T47D (cell line): Measurements from ENCODE around the gene KCNT1.

Experiments
- DNase-seq, 2 experiments: peaks; one replicate each; pipeline versions ENCODE4 v3.0.0 to v3.0.0-alpha.2; 2011 to 2012; ENCODE audit warnings: low read depth in 1 of 2, low spot score in 1 of 2
- JUND ChIP-seq: IDR thresholded peaks from 2 replicates; pipeline ENCODE4 v1.6.1; 2012; ENCODE audit warnings: low read depth
- in situ Hi-C: cut with HindIII; loops from 2 replicates; pipeline ENCODE4 v1.10.0; 2016; ENCODE audit warnings: low sequenced_read_pairs, low pct_unique_long_range_greater_than_20kb

KCNT1 gene

GRCh38 chr9:135680056-135680455 lies 21.9 kb upstream of the KCNT1 start:
- DNase-seq, result no peak
- in situ Hi-C loops, result no loop called here
- TF ChIP-seq JUND, result no peak

GRCh38 chr9:135681161-135681560 lies 20.8 kb upstream of the KCNT1 start:
- DNase-seq, result no peak
- TF ChIP-seq JUND, result no peak
- in situ Hi-C loops, result no loop called here

GRCh38 chr9:135683401-135684034 lies 18.5 kb upstream of the KCNT1 start:
- no peak for TF ChIP-seq JUND
- no peak for DNase-seq
- in situ Hi-C loops, result no loop called here

DNA sequence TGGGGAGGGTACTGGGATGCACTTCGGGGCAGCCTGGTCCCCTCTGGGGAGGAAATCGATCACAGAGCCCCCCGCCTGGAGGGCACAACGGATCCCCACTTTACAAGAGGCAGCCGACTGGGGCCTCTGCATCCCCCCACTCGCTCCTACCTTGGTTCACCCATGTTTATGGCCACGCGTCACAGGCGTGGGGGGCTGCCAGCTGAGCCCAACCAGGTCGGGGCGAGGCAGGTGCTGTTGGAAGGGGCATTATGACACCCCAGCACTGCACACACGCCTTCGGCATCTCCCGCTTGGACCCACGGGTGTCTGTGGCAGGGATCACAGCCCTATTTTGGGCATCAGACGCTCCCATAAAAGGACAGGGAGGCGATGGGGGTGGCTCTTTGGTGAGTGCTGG lies 17.3 kb upstream of the KCNT1 start:
- DNase-seq, result no peak
- no peak for TF ChIP-seq JUND
- in situ Hi-C loops, result no loop called here

- in situ Hi-C loops, result no loop called here
- no peak for DNase-seq
- TF ChIP-seq JUND, result no peak
These were observed 14.8 kb upstream of the KCNT1 start for GRCh38 chr9:135687216-135687615.

DNA sequence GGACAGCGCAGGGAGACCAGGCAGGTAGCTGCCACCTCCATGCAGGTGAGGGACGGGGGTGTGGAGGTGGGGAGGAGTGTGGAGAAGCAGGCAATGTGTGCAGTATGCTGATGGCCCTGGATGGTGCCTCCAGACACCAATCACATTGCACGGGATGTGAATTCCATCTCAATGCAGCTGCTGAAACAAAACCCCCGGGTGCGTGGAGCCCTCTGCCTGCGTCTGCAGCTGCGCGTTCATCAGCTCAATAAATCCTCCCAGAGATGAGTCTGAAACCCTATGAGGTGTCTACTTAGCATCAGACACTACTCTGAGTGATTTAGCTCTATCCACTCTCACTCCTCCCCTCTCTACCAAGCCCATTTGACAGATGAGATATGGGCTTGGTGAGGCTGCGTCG lies 13.0 kb upstream of the KCNT1 start:
- no peak for DNase-seq
- in situ Hi-C loops, result no loop called here
- TF ChIP-seq JUND, result no peak

DNA sequence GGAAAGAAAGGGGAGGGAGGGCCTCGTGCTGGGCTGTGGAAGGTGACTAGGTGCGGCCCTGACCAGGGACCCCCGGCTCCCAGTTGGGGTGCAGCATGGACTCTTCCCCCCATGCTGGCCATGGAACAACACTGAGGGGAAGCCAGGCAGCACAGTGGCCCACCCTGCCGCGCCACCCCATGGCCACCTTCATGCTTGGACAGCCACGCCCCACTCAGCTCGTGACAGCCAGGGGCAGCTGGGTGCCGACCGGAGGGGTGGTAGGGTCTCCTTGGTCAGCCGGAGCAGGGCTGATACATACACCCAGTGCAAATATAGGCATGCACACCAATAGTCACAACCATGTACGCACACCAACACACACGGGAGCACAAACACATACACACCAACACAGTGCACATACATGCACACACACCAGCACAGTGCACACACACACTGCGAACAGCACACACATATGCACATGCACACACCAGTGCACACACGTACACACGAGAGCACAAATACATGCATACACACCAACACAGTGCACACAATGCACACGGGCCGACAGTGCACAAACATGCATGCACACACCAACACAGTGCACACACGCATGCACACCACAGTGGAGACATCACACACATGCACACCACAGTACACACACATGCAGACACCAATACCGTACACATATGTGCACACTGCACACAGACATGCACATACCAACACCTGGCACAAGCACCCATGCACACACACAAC lies 11.0 kb upstream of the KCNT1 start:
- DNase-seq, result no peak
- in situ Hi-C loops, result no loop called here
- TF ChIP-seq JUND, result no peak

- no peak for DNase-seq
- in situ Hi-C loops, result no loop called here
- no peak for TF ChIP-seq JUND
These were observed 9.6 kb upstream of the KCNT1 start for GRCh38 chr9:135692410-135692809.

DNA sequence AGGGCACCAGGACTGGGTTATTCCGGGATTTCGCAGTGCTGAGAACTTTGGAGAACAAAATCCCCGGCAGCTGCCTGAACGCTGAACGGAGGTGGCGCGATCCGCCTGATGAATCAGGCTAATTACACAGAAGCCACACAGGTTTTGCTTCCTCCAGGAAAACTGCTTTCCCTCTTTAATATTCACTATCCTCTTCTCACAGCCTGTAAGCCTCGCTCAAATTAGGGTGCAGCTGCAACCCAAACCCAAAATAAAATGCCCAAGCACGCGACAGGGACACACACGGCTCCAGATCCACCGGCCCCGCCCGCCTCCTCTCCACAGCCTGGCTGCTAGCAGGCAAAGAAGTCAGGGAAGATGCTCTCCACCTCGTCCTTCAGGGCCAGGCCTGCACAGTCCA lies 8.7 kb upstream of the KCNT1 start:
- in situ Hi-C loops, result no loop called here
- peak in 1 of 2 experiments; percentile 60 for DNase-seq
- TF ChIP-seq JUND, result no peak

DNA sequence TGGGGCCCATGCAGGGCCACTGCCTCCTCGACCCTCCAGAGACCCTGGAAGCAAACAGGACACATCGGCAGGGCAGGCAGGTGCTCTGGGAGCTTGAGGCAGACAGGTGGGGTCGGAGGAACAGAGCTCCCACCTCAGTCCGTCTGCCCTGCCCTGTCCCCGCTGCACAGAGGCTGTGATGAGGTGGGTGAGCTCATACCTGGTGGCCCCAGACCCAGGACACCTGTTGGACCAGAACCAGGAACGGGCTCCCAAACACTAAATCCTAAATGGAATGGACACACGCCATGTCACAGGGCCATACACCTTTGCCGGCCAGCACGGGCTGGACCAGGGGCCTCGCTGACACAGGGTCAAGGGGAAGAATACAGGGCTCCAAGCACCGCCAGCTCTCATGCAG lies 8.2 kb upstream of the KCNT1 start:
- TF ChIP-seq JUND, result no peak
- no peak for DNase-seq
- in situ Hi-C loops, result no loop called here

DNA sequence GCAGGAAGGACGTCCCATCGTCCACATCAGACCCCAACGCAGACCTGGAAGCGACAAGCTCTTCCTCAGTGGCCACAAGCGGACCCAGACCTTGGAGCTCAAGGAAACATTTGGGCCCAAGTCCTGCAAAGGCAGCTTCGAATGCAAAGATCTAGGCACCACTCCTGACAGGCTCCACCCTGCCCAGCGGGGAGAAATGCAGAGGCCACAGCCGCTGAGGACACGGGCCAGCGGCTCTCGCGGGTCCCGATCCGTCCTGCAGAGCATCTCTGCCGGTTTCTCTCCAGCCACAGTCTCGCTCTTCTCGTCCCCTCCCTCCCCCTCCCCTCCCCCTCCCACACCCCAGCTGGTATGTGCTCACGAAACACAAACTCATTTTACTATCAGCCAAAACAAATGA lies 7.6 kb upstream of the KCNT1 start:
- in situ Hi-C loops, result no loop called here
- no peak for DNase-seq
- TF ChIP-seq JUND, result no peak

DNA sequence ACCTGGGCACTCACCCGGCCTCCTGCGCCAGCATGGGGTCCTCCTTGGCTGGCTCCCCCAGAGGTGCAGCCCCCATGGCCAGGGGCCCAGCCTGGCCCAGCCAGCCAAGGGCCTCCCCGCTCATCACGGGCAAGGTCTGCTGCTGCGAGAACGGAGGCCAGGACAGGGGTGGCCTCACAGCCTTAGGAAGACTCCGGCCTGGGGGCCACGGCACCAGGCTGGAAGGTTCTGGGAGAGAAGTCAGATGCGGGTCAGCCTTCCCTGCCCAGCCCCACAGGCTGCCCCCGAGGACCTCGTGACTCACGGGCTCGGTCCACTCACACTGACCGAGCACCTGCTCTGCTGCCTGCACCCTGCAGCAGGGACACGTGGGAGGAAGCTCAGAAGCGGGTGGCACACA lies 6.9 kb upstream of the KCNT1 start:
- DNase-seq, result no peak
- TF ChIP-seq JUND, result no peak
- in situ Hi-C loops, result no loop called here

- in situ Hi-C loops, result no loop called here
- no peak for DNase-seq
- TF ChIP-seq JUND, result no peak
These were observed 6.3 kb upstream of the KCNT1 start for GRCh38 chr9:135695642-135696041.

GRCh38 chr9:135696446-135696845 lies 5.5 kb upstream of the KCNT1 start:
- in situ Hi-C loops, result no loop called here
- DNase-seq, result no peak
- TF ChIP-seq JUND, result no peak
